Cardiac muscle cell (in vitro differentiated cells and primary cell): ENCODE results near the gene GRIN2C. TPM values are rescaled to one million over a fixed set of nuclear protein-coding genes. Genes with fewer than 3 reads are reported as not detected.

ENCODE experiments used
- DNase-seq, 2 donors: peaks; one replicate each; pipeline versions ENCODE4 v3.0.0 to v3.0.0-alpha.2; 2010 to 2017; ENCODE audit warnings: low read depth in 1 of 2, low spot score in 1 of 2
- H3K27ac ChIP-seq: fragments of 200-600 bp; sonication (generic); 2 replicates; pipeline ENCODE4 v1.5.1; 2016
- H3K27me3 ChIP-seq: fragments of 200-600 bp; sonication (generic); 2 replicates; pipeline ENCODE4 v1.6.0; 2016; ENCODE audit warnings: control low read depth
- H3K36me3 ChIP-seq: fragments of 200-600 bp; sonication (generic); 2 replicates; pipeline ENCODE4 v1.5.1; 2016; ENCODE audit warnings: control low read depth
- H3K4me1 ChIP-seq: fragments of 200-600 bp; sonication (generic); 2 replicates; pipeline ENCODE4 v1.8.1; 2017; ENCODE audit warnings: low read depth, mild to moderate bottlenecking, mixed run types
- H3K4me3 ChIP-seq: fragments of 200-600 bp; sonication (generic); 2 replicates; pipeline ENCODE4 v1.5.1; 2016; ENCODE audit warnings: mild to moderate bottlenecking
- H3K9me3 ChIP-seq: fragments of 200-600 bp; sonication (generic); 2 replicates; pipeline ENCODE4 v1.5.1; 2017; ENCODE audit warnings: low read depth, mild to moderate bottlenecking, control low read depth
- polyA plus RNA-seq: library from polyadenylated mRNA; unstranded; fragments of >200 nt; fragmentation: Nextera tagmentation; extraction: Ambion mirVana; gene quantifications from 2 replicates; pipeline ENCODE4 v1.2.1, GENCODE V29; 2016
- total RNA-seq: library from RNA; depleted of rRNA; stranded (reverse); fragments of >200 nt; gene quantifications from 2 replicates; pipeline ENCODE4 v1.2.3, GENCODE V29; 2016
- TF ChIP-seq, protein P1 (sequence below): IDR thresholded peaks from 2 replicates; pipeline ENCODE4 v1.5.1; 2012; ENCODE audit warnings: low read depth, mild to moderate bottlenecking, low read length

Gene GRIN2C
- total and polyA plus RNA-seq, 2 experiments from 2014 or later: 0.71 to 6.1 TPM

DNA sequence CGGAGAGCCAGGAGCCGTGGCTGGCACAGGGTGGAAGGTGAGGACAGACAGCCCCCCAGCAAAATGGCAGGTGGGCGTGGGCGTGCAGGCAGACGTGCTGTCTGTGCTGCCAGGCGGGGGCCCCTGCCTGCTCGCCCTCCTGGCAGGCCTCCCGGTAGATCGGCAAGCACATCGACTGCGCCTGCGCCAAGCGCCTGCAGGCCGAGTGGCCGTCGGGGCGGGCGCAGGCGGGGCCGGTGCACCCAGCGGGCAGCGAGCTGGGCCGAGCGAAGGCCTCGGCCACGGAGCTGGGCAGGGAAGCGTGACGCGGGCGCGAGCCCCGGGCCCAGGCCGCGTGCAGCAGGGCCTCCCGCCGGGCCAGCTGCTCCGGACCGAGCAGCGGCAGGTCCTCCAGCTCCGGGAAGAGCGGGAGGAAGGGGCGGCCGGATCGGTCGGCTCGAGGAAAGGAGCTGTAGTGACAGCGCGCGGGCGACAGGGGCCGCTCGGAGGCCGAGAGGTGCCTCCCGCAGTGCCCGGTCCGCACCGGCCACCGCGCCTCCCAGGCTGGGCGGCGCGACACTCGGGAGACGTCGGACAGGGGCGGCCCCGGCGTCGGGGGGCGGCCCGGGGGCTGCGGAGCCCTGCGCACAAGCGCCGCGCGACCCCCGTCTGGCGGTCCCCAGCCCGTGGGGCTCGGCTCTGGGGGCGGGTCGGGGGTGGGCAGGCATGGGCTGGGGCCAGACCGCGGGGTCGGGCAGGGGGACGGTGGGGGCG is 16.9 kb downstream of the GRIN2C start:
- Histone ChIP-seq H3K27ac (no peak overlapping the region), H3K36me3 (no peaks in the 10 kb centered on the region), H3K4me3 (peak overlapping the region; percentile 23), H3K27me3 (peaks cover 37% of the 10 kb centered on the region), H3K4me1 (peaks cover 9% of the 10 kb centered on the region), H3K9me3 (no peaks in the 10 kb centered on the region)
- TF ChIP-seq, protein P1, sequence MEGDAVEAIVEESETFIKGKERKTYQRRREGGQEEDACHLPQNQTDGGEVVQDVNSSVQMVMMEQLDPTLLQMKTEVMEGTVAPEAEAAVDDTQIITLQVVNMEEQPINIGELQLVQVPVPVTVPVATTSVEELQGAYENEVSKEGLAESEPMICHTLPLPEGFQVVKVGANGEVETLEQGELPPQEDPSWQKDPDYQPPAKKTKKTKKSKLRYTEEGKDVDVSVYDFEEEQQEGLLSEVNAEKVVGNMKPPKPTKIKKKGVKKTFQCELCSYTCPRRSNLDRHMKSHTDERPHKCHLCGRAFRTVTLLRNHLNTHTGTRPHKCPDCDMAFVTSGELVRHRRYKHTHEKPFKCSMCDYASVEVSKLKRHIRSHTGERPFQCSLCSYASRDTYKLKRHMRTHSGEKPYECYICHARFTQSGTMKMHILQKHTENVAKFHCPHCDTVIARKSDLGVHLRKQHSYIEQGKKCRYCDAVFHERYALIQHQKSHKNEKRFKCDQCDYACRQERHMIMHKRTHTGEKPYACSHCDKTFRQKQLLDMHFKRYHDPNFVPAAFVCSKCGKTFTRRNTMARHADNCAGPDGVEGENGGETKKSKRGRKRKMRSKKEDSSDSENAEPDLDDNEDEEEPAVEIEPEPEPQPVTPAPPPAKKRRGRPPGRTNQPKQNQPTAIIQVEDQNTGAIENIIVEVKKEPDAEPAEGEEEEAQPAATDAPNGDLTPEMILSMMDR: peak; percentile 38
- peak; percentile 73 to 79 for DNase-seq

DNA sequence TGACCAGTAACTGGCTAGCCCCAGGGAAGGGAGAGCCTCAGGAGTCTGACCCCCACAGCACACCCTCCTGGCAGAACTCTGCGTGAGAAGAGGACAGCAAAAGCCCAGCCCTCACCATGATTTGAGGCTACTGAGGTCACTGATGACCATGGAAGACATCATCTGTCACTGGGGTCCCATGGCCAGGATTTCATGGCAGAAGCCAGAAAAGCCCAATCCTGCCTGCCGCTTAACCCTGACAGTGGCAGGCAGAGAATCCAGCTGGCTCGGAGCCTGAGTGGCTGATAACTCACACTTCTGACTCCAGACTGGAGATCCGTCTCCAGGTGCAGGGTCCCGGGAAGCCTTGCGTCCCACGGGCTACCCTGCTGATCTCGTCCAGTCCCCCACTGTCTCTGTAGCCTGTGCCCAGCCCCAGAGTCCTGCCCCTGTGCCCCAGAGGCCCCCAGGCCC is 17.5 kb downstream of the GRIN2C start:
- Histone ChIP-seq H3K27ac (no peak overlapping the region), H3K36me3 (no peaks in the 10 kb centered on the region), H3K4me1 (peaks cover 9% of the 10 kb centered on the region), H3K27me3 (peaks cover 32% of the 10 kb centered on the region), H3K9me3 (no peaks in the 10 kb centered on the region), H3K4me3 (peak overlapping the region; percentile 23)
- peak in 1 of 2 donors; percentile 7 for DNase-seq
- TF ChIP-seq, protein P1: no peak

DNA sequence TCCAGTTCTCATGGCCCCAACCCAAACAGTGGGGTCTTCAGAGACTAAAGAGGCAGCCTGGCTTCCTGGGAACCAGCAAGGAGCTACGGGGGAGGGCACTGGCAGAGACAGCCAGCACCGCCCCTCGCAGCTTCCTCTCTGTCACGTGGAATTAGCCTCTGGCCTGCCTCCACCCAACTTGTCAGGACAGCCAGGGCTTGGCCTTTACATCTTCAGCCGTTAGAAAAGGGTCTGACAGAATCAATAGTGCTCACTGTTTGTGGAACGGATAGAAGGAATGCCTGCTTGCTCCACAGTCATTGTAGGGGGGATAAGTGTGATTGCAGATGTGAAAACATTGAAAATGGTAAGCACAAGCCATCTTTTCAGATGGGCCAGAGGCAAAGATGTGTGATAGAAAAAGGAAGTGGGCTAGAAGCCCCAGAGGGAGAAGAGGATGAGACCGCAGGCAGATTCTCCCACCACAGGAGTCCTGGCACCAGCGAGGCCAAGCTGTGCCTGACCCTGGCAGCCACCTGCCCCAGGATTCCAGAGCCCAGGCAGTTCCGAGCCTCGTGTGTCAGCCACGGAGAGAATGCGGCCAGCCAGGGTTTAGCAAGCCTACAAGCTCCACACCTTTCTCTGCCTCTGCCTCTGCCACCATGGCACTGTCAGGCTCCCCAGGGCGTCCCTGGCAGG is 18.6 kb downstream of the GRIN2C start:
- no peak overlapping the region for H3K27ac ChIP-seq
- H3K36me3 ChIP-seq: no peaks in the 10 kb centered on the region
- H3K9me3 ChIP-seq: no peaks in the 10 kb centered on the region
- H3K4me1 ChIP-seq: peaks cover 9% of the 10 kb centered on the region
- TF ChIP-seq, protein P1: no peak
- H3K4me3 ChIP-seq: no peak overlapping the region
- peaks cover 31% of the 10 kb centered on the region for H3K27me3 ChIP-seq
- peak; percentile 52 to 64 for DNase-seq

DNA sequence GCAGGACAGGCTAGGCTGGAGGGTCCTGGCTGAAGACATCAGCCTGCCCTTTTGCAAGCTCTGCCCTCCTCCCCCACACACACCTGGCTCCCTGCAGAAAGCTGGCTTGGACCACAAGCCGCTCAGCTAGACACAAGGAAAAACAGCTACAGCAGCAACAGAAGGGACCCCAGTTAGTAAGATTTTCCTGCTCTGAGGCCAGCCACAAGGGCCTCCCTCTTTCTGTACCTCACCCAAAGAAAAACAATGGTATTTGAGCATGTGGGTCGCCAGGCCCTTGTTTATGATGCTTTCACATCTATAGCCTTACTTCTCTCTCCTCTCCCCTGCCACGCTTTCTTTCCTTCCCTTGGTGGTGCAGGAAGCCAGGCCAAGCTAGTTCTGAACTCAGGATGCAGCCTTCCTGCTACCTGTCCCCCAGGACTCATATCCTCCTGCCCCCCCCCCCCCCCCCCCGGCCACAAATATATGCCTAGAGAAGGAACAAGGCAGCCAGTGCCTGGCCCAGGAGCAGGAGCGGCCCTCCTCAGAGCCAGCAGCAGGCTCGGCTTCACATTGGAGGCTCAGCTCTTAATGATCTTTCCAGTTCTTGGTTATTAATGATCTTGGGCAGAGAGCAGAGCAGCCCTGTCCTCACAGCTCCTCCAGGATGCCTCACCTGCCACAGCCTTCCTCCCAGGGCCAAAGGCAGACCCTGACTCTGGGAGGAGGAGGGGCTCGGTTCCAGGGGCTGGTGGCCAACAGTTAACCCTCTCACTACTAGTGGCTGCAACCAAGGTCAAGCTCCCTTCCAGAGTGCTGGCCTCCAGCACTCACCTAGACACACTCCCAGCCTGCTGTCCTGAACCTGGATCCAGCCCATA is 19.5 kb downstream of the GRIN2C start:
- Histone ChIP-seq H3K4me1 (peaks cover 9% of the 10 kb centered on the region), H3K4me3 (no peak overlapping the region), H3K9me3 (no peaks in the 10 kb centered on the region), H3K27ac (no peak overlapping the region), H3K27me3 (peaks cover 22% of the 10 kb centered on the region), H3K36me3 (no peaks in the 10 kb centered on the region)
- TF ChIP-seq, protein P1: no peak
- DNase-seq: peak in 1 of 2 donors; percentile 16

DNA sequence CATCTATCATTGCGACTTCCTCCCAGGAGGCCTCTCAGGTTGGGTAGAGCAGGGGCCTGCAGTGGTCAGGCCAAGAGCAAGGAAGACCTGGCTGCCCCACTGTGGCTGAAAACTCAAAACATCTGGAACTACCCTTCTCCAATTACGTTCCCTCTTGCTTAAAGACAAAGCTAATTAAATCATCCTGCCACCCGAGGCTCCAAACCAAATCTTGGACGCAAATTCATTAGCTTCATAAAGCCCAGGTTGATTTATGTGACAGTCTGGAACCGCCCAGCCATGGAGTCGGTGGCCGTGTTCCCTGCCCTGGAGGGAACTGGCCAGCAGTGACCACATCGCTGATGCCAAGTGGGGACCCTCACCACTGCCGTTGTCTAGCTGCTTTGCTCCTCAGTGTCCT is 21.4 kb downstream of the GRIN2C start:
- H3K27me3 ChIP-seq: peaks cover 5% of the 10 kb centered on the region
- TF ChIP-seq, protein P1: no peak
- no peaks in the 10 kb centered on the region for H3K36me3 ChIP-seq
- no peaks in the 10 kb centered on the region for H3K9me3 ChIP-seq
- no peak overlapping the region for H3K27ac ChIP-seq
- H3K4me3 ChIP-seq: no peak overlapping the region
- peaks cover 9% of the 10 kb centered on the region for H3K4me1 ChIP-seq
- no peak for DNase-seq
